ENCODE results near the gene BID. TPM values are rescaled to one million over a fixed set of nuclear protein-coding genes. Genes with fewer than 3 reads are reported as not detected.

Gene BID
- total RNA-seq, 1 experiment from 2014 or later, result 44.4 TPM

DNA sequence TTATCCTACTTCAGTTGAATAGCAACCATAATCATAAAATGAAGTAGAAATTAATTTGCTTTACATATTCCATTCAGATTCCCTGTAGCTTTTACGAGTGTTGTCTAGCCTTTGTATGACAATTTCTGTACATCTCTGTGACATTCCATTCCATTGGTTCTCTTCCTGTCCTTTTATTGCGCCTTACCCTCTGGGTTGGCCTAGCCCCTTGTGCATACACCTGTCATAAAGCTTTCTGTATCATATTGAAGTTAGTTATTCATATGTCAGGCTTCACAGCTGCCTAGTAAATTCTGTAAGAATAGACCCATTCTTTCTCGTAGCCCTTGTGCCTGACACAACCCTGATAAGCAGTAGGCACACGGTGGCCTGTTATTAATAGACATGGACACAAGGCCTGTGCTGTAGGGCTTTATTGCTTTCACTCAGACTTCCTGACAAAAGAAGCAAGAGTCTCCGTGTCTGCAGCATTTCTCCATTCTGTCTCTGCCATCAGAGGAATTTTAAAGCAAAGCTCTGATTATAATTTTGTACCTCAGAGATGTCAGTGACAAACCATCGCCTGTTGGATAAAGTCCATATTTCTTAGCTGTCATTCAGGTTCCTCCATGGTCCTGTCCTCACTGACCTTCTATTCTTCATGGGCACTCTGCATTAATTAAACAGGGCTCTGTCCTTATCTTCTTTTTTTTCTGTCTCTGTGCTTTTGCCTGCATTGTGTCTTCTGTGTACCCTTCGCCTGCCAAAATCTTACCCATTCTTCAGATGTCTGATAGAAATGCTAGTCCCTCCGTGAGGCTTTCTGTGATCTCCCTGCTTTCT, 49.4 kb downstream of the BID start:
- Histone ChIP-seq H3K79me2 (ENCODE audit: low read depth) (no peaks in the 10 kb centered on the region), H3K36me3 (ENCODE audit: low read depth) (no peaks in the 10 kb centered on the region), H2AFZ (no peak overlapping the region), H3K4me3 (no peak overlapping the region), H3K27me3 (ENCODE audit: insufficient read depth, low read depth) (no peaks in the 10 kb centered on the region), H4K20me1 (ENCODE audit: insufficient read depth) (no peaks in the 10 kb centered on the region), H3K9me2 (ENCODE audit: insufficient read depth) (no peaks in the 10 kb centered on the region), H3K9me3 (ENCODE audit: insufficient read depth, low read depth) (no peaks in the 10 kb centered on the region), H3K4me2 (no peak overlapping the region), H3K4me1 (replicated peaks; ENCODE audit: insufficient read depth) (no peaks in the 10 kb centered on the region), H3F3A (ENCODE audit: insufficient read depth, low read depth) (no peaks in the 10 kb centered on the region), H3K27ac (no peak overlapping the region)
- no TSS peak for BruUV-seq (replicated peaks)
- ChIA-PET POLR2A (ENCODE audit: unreplicated experiment) (no interaction called here), CTCF (no interaction called here)
- DNase-seq, result no peak
- intact Hi-C loops (cut with micrococcal nuclease; ENCODE audit: unreplicated experiment), result no loop called here
- TF ChIP-seq, protein P1, sequence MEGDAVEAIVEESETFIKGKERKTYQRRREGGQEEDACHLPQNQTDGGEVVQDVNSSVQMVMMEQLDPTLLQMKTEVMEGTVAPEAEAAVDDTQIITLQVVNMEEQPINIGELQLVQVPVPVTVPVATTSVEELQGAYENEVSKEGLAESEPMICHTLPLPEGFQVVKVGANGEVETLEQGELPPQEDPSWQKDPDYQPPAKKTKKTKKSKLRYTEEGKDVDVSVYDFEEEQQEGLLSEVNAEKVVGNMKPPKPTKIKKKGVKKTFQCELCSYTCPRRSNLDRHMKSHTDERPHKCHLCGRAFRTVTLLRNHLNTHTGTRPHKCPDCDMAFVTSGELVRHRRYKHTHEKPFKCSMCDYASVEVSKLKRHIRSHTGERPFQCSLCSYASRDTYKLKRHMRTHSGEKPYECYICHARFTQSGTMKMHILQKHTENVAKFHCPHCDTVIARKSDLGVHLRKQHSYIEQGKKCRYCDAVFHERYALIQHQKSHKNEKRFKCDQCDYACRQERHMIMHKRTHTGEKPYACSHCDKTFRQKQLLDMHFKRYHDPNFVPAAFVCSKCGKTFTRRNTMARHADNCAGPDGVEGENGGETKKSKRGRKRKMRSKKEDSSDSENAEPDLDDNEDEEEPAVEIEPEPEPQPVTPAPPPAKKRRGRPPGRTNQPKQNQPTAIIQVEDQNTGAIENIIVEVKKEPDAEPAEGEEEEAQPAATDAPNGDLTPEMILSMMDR (conservative IDR thresholded peaks at IDR 0.05), result no peak
- no peak for TF ChIP-seq EZH2 (IDR thresholded peaks at IDR 0.05; ENCODE audit: low read depth)

DNA sequence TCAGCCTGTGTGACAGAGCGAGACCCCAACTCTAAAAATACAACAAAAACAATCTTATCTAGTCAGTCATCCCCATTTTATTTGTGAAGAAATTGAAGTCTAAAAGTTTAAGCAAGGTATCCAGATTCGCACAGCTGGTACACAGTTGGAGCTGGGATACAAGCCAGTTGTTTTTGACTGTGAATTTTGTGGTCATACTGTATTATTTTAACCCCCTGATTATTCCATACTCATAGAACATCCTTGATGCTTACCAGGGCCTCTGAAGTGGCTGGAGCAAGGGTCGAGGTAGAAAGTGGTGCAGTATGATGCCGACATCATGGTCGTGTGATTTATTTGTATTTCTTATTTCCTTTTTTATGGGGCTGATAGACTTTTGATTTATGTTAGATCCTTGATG, 50.0 kb downstream of the BID start:
- TF ChIP-seq, protein P1 (conservative IDR thresholded peaks at IDR 0.05), result no peak
- TF ChIP-seq EZH2 (IDR thresholded peaks at IDR 0.05; ENCODE audit: low read depth), result no peak
- Histone ChIP-seq H3K79me2 (ENCODE audit: low read depth) (no peaks in the 10 kb centered on the region), H3K4me2 (no peak overlapping the region), H3K9me3 (ENCODE audit: insufficient read depth, low read depth) (no peaks in the 10 kb centered on the region), H3K27ac (no peak overlapping the region), H3K9me2 (ENCODE audit: insufficient read depth) (no peaks in the 10 kb centered on the region), H3K4me3 (no peak overlapping the region), H2AFZ (no peak overlapping the region), H3K36me3 (ENCODE audit: low read depth) (no peaks in the 10 kb centered on the region), H3F3A (ENCODE audit: insufficient read depth, low read depth) (no peaks in the 10 kb centered on the region), H3K27me3 (ENCODE audit: insufficient read depth, low read depth) (no peaks in the 10 kb centered on the region), H4K20me1 (ENCODE audit: insufficient read depth) (no peaks in the 10 kb centered on the region), H3K4me1 (replicated peaks; ENCODE audit: insufficient read depth) (no peaks in the 10 kb centered on the region)
- DNase-seq, result no peak
- intact Hi-C loops (cut with micrococcal nuclease; ENCODE audit: unreplicated experiment), result no loop called here
- ChIA-PET CTCF (no interaction called here), POLR2A (ENCODE audit: unreplicated experiment) (no interaction called here)
- no TSS peak for BruUV-seq (replicated peaks)

GRCh38 chr22:17719911-17720310, 54.4 kb downstream of the BID start:
- intact Hi-C loops (cut with micrococcal nuclease; ENCODE audit: unreplicated experiment), result no loop called here
- ChIA-PET POLR2A (ENCODE audit: unreplicated experiment) (no interaction called here), CTCF (no interaction called here)

More at GRCh38 chr22:17719911-17720310, 54.4 kb downstream of the BID start:
- H3K79me2 ChIP-seq (ENCODE audit: low read depth), result no peaks in the 10 kb centered on the region
- no peaks in the 10 kb centered on the region for H3K4me1 ChIP-seq (replicated peaks; ENCODE audit: insufficient read depth)
- H3K27me3 ChIP-seq (ENCODE audit: insufficient read depth, low read depth), result no peaks in the 10 kb centered on the region
- no peak overlapping the region for H3K27ac ChIP-seq
- no peaks in the 10 kb centered on the region for H3F3A ChIP-seq (ENCODE audit: insufficient read depth, low read depth)
- no peak overlapping the region for H3K4me3 ChIP-seq
- BruUV-seq (replicated peaks), result no TSS peak
- no peaks in the 10 kb centered on the region for H3K9me2 ChIP-seq (ENCODE audit: insufficient read depth)
- no peaks in the 10 kb centered on the region for H3K36me3 ChIP-seq (ENCODE audit: low read depth)
- no peak overlapping the region for H2AFZ ChIP-seq
- no peaks in the 10 kb centered on the region for H4K20me1 ChIP-seq (ENCODE audit: insufficient read depth)
- no peak for TF ChIP-seq EZH2 (IDR thresholded peaks at IDR 0.05; ENCODE audit: low read depth)
- TF ChIP-seq, protein P1 (conservative IDR thresholded peaks at IDR 0.05), result no peak
- H3K9me3 ChIP-seq (ENCODE audit: insufficient read depth, low read depth), result no peaks in the 10 kb centered on the region
- no peak overlapping the region for H3K4me2 ChIP-seq
- DNase-seq, result no peak

Measured in PC-9 (cell line).